ENCODE measurements around the gene CYP26C1.

DNA sequence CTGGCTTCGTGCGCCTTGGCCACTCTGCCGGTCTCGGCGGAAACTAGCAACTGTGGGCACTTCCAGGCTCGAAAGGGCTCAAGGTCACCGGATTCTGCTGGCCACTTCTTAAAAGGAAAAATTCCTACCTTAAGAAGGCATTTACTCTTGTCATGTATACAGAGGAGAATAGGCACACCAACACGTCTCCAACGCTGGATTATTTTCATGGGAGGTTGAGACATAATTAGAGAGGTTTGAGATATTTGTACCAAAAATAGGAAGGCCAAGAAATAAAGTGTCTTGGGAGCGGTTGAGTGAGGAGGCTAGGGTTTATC is 8.6 kb downstream of the CYP26C1 start:
- TF ChIP-seq, protein P1, sequence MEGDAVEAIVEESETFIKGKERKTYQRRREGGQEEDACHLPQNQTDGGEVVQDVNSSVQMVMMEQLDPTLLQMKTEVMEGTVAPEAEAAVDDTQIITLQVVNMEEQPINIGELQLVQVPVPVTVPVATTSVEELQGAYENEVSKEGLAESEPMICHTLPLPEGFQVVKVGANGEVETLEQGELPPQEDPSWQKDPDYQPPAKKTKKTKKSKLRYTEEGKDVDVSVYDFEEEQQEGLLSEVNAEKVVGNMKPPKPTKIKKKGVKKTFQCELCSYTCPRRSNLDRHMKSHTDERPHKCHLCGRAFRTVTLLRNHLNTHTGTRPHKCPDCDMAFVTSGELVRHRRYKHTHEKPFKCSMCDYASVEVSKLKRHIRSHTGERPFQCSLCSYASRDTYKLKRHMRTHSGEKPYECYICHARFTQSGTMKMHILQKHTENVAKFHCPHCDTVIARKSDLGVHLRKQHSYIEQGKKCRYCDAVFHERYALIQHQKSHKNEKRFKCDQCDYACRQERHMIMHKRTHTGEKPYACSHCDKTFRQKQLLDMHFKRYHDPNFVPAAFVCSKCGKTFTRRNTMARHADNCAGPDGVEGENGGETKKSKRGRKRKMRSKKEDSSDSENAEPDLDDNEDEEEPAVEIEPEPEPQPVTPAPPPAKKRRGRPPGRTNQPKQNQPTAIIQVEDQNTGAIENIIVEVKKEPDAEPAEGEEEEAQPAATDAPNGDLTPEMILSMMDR (conservative IDR thresholded peaks at IDR 0.05; ENCODE audit: low read length), result no peak
- TF ChIP-seq EZH2phosphoT487 (IDR thresholded peaks at IDR 0.05; ENCODE audit: borderline replicate concordance, low read depth, low read length), result no peak

Measured in OCI-LY7 (cell line).